GM23338 (cell line): ENCODE data around the gene ABCA6. TPM values are rescaled to one million over a fixed set of nuclear protein-coding genes. Genes with fewer than 3 reads are reported as not detected.

ENCODE experiments used
- ATAC-seq: fragments of 200-7000 bp; cut with Tn5 transposase; 3 replicates; pipeline ENCODE4 v1.9.1; 2020
- DNase-seq: peaks from one replicate; pipeline ENCODE4 v3.0.0-alpha.2; 2015; ENCODE audit warnings: low spot score
- H2AFZ ChIP-seq: fragments of 200-600 bp; sonication (generic); 2 replicates; pipeline ENCODE4 v1.8.0; 2016; ENCODE audit warnings: antibody characterized with exemption, mild to moderate bottlenecking, moderate library complexity
- H3F3A ChIP-seq: fragments of 200-600 bp; sonication (generic); replicated peaks from 2 replicates; pipeline ENCODE4 v1.8.0; 2017; ENCODE audit warnings: antibody characterized with exemption, mixed run types, low read depth
- H3K27ac ChIP-seq: fragments of 200-600 bp; sonication (generic); 2 replicates; pipeline ENCODE4 v1.6.1; 2016; ENCODE audit warnings: low read depth
- H3K27me3 ChIP-seq: fragments of 200-600 bp; sonication (generic); 2 replicates; pipeline ENCODE4 v1.8.0; 2016; ENCODE audit warnings: mild to moderate bottlenecking, mixed run types, moderate library complexity; ENCODE audit not compliant: insufficient read depth
- H3K36me3 ChIP-seq: fragments of 200-600 bp; sonication (generic); 2 replicates; pipeline ENCODE4 v1.8.0; 2016; ENCODE audit warnings: mild to moderate bottlenecking; ENCODE audit not compliant: insufficient read depth
- H3K4me1 ChIP-seq: fragments of 200-600 bp; sonication (generic); 2 replicates; pipeline ENCODE4 v1.8.0; 2016; ENCODE audit warnings: mild to moderate bottlenecking, moderate library complexity; ENCODE audit not compliant: insufficient read depth
- H3K4me2 ChIP-seq: fragments of 200-600 bp; sonication (generic); 2 replicates; pipeline ENCODE4 v1.7.1; 2017; ENCODE audit warnings: mixed run types
- H3K4me3 ChIP-seq: fragments of 200-600 bp; sonication (generic); 2 replicates; pipeline ENCODE4 v1.6.1; 2016; ENCODE audit warnings: mixed run types
- H3K79me2 ChIP-seq: fragments of 200-600 bp; sonication (generic); replicated peaks from 2 replicates; pipeline ENCODE4 v1.8.0; 2017; ENCODE audit warnings: mild to moderate bottlenecking; ENCODE audit not compliant: insufficient read depth
- H3K9me2 ChIP-seq: fragments of 200-600 bp; sonication (generic); 2 replicates; pipeline ENCODE4 v1.8.0; 2017; ENCODE audit not compliant: insufficient read depth
- H4K20me1 ChIP-seq: fragments of 200-600 bp; sonication (generic); replicated peaks from 2 replicates; pipeline ENCODE4 v1.8.0; 2017; ENCODE audit warnings: mild to moderate bottlenecking; ENCODE audit not compliant: insufficient read depth
- H3K27ac Mint-ChIP-seq: 2 replicates; pipeline ENCODE4 v1.8.0; 2020; ENCODE audit warnings: inconsistent platforms, mild to moderate bottlenecking, moderate library complexity, mixed read lengths
- H3K27me3 Mint-ChIP-seq: 3 replicates; pipeline ENCODE4 v1.8.0; 2022; ENCODE audit warnings: low read depth, mild to moderate bottlenecking, moderate library complexity, mixed read lengths, inconsistent platforms; ENCODE audit not compliant: insufficient read depth, poor library complexity
- H3K36me3 Mint-ChIP-seq: 3 replicates; pipeline ENCODE4 v1.8.0; 2021; ENCODE audit warnings: low read depth, mild to moderate bottlenecking, inconsistent platforms, moderate library complexity, mixed read lengths
- H3K4me1 Mint-ChIP-seq: 3 replicates; pipeline ENCODE4 v1.8.0; 2020; ENCODE audit warnings: mild to moderate bottlenecking, inconsistent platforms, mixed read lengths
- H3K4me3 Mint-ChIP-seq: 3 replicates; pipeline ENCODE4 v1.8.0; 2021; ENCODE audit warnings: moderate library complexity, mild to moderate bottlenecking, inconsistent platforms, mixed read lengths
- H3K9me3 Mint-ChIP-seq: 3 replicates; pipeline ENCODE4 v1.8.0; 2020; ENCODE audit warnings: moderate library complexity, mild to moderate bottlenecking, inconsistent platforms, mixed read lengths
- CREB1 ChIP-seq: fragments of 250-450 bp; sonication (Bioruptor Pico); IDR thresholded peaks from 2 replicates; pipeline ENCODE4 v1.5.0; 2020; ENCODE audit warnings: low read depth, mild to moderate bottlenecking, moderate library complexity
- EZH2 ChIP-seq: fragments of 200-600 bp; sonication (generic); IDR thresholded peaks from one replicate; pipeline ENCODE4 v1.8.0; 2017; ENCODE audit warnings: antibody characterized with exemption, mild to moderate bottlenecking, low read depth; ENCODE audit not compliant: unreplicated experiment
- EZH2phosphoT487 ChIP-seq: fragments of 200-600 bp; sonication (generic); IDR thresholded peaks from one replicate; pipeline ENCODE4 v1.8.1; 2018; ENCODE audit warnings: antibody characterized with exemption; ENCODE audit not compliant: unreplicated experiment
- JUNB ChIP-seq: IDR thresholded peaks from one replicate; pipeline ENCODE4 v1.6.1; 2016; ENCODE audit warnings: antibody characterized with exemption; ENCODE audit not compliant: unreplicated experiment
- STAT1 ChIP-seq: IDR thresholded peaks from one replicate; pipeline ENCODE4 v1.6.1; 2016; ENCODE audit warnings: antibody characterized with exemption; ENCODE audit not compliant: unreplicated experiment
- ZNF114 ChIP-seq: fragments of 250-450 bp; sonication (Bioruptor Pico); IDR thresholded peaks from 2 replicates; pipeline ENCODE4 v1.5.0; 2020; ENCODE audit warnings: mild to moderate bottlenecking, moderate library complexity
- ZNF331 ChIP-seq: fragments of 250-450 bp; sonication (Bioruptor Pico); IDR thresholded peaks from 2 replicates; pipeline ENCODE4 v1.5.0; 2020; ENCODE audit warnings: low read depth, mild to moderate bottlenecking, moderate library complexity
- polyA plus RNA-seq: library from polyadenylated mRNA; unstranded; fragments of >200 nt; fragmentation: Nextera tagmentation; extraction: Ambion mirVana; gene quantifications from 2 replicates; pipeline ENCODE4 v1.2.1, GENCODE V29; 2016
- total RNA-seq: library from RNA; depleted of rRNA; stranded (reverse); fragments of >200 nt; shearing (Covaris generic); gene quantifications from 2 replicates; pipeline ENCODE4 v1.2.3, GENCODE V29; 2014
- TF ChIP-seq, protein P1 (sequence below): fragments of 250-450 bp; sonication (Bioruptor Pico); IDR thresholded peaks from 2 replicates; pipeline ENCODE4 v1.5.0; 2020; ENCODE audit warnings: mild to moderate bottlenecking, moderate library complexity
- TF ChIP-seq, protein P2 (sequence below): IDR thresholded peaks from one replicate; pipeline ENCODE4 v1.6.1; 2018; ENCODE audit warnings: antibody characterized with exemption; ENCODE audit not compliant: unreplicated experiment
- TF ChIP-seq, protein P3 (sequence below), 2 experiments: fragments of 200-600 bp in 1 of 2; sonication (generic) in 1 of 2; conservative IDR thresholded peaks; 2 replicates each; pipeline versions ENCODE4 v1.5.1 to v1.6.1; 2016 to 2017; ENCODE audit warnings: antibody characterized with exemption in 2 of 2, low read depth in 2 of 2, mild to moderate bottlenecking in 2 of 2, moderate library complexity in 1 of 2

The ABCA6 gene
- total and polyA plus RNA-seq, 2 experiments from 2014 or later = not detected

DNA sequence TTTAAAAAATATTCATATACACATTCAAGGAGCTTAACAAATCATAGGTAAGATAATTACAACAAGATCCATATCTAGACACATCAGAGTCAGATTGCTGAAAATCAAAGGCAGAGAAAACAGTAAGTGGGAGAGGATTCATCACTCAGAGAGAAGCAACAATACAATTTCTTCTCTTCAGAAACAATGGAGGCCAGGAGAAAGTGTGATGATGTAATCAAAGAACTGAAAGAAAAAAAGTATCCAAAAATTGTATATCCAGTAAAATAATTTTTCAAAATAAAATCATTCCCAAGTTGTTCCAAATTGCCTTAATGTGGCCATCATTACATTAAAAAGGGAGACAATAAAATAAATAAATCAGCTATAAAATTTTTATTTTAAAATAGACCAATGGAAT is 17.7 kb upstream of the ABCA6 start:
- Mint-ChIP-seq H3K36me3 (no peaks in the 10 kb centered on the region), H3K9me3 (no peaks in the 10 kb centered on the region), H3K27me3 (no peaks in the 10 kb centered on the region), H3K4me3 (no peak overlapping the region), H3K4me1 (no peaks in the 10 kb centered on the region), H3K27ac (no peak overlapping the region)
- no peak overlapping the region for H3K4me3 ChIP-seq
- no peaks in the 10 kb centered on the region for H4K20me1 ChIP-seq
- ATAC-seq = no peak
- H3K4me1 ChIP-seq = no peaks in the 10 kb centered on the region
- no peak overlapping the region for H3K27ac ChIP-seq
- no peak overlapping the region for H2AFZ ChIP-seq
- DNase-seq = no peak
- no peaks in the 10 kb centered on the region for H3K79me2 ChIP-seq
- H3K4me2 ChIP-seq = no peak overlapping the region
- H3K9me2 ChIP-seq = no peaks in the 10 kb centered on the region
- H3K27me3 ChIP-seq = no peaks in the 10 kb centered on the region
- TF ChIP-seq CREB1 (CRISPR knock-in tag) (no peak), ZNF114 (no peak)
- H3K36me3 ChIP-seq = no peaks in the 10 kb centered on the region
- no peaks in the 10 kb centered on the region for H3F3A ChIP-seq

DNA sequence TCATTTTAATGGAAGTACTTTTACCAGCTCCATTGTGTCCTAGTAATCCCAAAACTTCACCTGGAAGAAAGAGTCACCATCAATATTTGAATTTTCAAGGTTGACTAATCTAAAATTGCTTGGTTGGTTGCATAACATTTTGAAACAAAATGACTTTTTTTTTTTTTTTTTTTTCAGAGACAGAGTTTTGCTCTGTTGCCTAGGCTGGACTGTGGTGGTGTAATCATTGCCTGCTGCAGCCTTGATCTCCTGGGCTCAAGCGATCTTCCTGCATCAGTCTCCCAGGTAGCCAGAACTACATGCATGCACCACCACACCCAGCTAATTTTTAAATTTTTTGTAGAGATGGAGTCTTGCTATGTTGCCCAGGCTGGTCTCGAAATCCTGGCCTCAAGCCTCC is 12.6 kb upstream of the ABCA6 start:
- no peaks in the 10 kb centered on the region for H3K27me3 Mint-ChIP-seq
- H3K9me2 ChIP-seq = no peaks in the 10 kb centered on the region
- DNase-seq (no peak), ATAC-seq (no peak)
- H3K27ac Mint-ChIP-seq = no peak overlapping the region
- H3K4me1 Mint-ChIP-seq = no peaks in the 10 kb centered on the region
- no peaks in the 10 kb centered on the region for H3K79me2 ChIP-seq
- no peaks in the 10 kb centered on the region for H4K20me1 ChIP-seq
- no peaks in the 10 kb centered on the region for H3K27me3 ChIP-seq
- no peak overlapping the region for H3K27ac ChIP-seq
- H3F3A ChIP-seq = no peaks in the 10 kb centered on the region
- no peak overlapping the region for H3K4me3 Mint-ChIP-seq
- H3K4me2 ChIP-seq = no peak overlapping the region
- H2AFZ ChIP-seq = no peak overlapping the region
- H3K4me1 ChIP-seq = no peaks in the 10 kb centered on the region
- no peaks in the 10 kb centered on the region for H3K9me3 Mint-ChIP-seq
- no peak overlapping the region for H3K4me3 ChIP-seq
- no peaks in the 10 kb centered on the region for H3K36me3 Mint-ChIP-seq
- H3K36me3 ChIP-seq = no peaks in the 10 kb centered on the region
- TF ChIP-seq, protein P1, sequence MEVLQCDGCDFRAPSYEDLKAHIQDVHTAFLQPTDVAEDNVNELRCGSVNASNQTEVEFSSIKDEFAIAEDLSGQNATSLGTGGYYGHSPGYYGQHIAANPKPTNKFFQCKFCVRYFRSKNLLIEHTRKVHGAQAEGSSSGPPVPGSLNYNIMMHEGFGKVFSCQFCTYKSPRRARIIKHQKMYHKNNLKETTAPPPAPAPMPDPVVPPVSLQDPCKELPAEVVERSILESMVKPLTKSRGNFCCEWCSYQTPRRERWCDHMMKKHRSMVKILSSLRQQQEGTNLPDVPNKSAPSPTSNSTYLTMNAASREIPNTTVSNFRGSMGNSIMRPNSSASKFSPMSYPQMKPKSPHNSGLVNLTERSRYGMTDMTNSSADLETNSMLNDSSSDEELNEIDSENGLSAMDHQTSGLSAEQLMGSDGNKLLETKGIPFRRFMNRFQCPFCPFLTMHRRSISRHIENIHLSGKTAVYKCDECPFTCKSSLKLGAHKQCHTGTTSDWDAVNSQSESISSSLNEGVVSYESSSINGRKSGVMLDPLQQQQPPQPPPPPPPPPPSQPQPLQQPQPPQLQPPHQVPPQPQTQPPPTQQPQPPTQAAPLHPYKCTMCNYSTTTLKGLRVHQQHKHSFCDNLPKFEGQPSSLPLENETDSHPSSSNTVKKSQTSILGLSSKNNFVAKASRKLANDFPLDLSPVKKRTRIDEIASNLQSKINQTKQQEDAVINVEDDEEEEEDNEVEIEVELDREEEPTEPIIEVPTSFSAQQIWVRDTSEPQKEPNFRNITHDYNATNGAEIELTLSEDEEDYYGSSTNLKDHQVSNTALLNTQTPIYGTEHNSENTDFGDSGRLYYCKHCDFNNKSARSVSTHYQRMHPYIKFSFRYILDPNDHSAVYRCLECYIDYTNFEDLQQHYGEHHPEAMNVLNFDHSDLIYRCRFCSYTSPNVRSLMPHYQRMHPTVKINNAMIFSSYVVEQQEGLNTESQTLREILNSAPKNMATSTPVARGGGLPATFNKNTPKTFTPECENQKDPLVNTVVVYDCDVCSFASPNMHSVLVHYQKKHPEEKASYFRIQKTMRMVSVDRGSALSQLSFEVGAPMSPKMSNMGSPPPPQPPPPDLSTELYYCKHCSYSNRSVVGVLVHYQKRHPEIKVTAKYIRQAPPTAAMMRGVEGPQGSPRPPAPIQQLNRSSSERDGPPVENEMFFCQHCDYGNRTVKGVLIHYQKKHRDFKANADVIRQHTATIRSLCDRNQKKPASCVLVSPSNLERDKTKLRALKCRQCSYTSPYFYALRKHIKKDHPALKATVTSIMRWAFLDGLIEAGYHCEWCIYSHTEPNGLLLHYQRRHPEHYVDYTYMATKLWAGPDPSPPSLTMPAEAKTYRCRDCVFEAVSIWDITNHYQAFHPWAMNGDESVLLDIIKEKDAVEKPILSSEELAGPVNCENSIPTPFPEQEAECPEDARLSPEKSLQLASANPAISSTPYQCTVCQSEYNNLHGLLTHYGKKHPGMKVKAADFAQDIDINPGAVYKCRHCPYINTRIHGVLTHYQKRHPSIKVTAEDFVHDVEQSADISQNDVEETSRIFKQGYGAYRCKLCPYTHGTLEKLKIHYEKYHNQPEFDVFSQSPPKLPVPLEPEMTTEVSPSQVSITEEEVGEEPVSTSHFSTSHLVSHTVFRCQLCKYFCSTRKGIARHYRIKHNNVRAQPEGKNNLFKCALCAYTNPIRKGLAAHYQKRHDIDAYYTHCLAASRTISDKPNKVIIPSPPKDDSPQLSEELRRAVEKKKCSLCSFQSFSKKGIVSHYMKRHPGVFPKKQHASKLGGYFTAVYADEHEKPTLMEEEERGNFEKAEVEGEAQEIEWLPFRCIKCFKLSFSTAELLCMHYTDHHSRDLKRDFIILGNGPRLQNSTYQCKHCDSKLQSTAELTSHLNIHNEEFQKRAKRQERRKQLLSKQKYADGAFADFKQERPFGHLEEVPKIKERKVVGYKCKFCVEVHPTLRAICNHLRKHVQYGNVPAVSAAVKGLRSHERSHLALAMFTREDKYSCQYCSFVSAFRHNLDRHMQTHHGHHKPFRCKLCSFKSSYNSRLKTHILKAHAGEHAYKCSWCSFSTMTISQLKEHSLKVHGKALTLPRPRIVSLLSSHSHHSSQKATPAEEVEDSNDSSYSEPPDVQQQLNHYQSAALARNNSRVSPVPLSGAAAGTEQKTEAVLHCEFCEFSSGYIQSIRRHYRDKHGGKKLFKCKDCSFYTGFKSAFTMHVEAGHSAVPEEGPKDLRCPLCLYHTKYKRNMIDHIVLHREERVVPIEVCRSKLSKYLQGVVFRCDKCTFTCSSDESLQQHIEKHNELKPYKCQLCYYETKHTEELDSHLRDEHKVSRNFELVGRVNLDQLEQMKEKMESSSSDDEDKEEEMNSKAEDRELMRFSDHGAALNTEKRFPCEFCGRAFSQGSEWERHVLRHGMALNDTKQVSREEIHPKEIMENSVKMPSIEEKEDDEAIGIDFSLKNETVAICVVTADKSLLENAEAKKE = no peak
- TF ChIP-seq ZNF331 (CRISPR knock-in tag) (no peak), CREB1 (CRISPR knock-in tag) (no peak), EZH2phosphoT487 (no peak), EZH2 (no peak), STAT1 (no peak), JUNB (no peak)
- TF ChIP-seq, protein P2, sequence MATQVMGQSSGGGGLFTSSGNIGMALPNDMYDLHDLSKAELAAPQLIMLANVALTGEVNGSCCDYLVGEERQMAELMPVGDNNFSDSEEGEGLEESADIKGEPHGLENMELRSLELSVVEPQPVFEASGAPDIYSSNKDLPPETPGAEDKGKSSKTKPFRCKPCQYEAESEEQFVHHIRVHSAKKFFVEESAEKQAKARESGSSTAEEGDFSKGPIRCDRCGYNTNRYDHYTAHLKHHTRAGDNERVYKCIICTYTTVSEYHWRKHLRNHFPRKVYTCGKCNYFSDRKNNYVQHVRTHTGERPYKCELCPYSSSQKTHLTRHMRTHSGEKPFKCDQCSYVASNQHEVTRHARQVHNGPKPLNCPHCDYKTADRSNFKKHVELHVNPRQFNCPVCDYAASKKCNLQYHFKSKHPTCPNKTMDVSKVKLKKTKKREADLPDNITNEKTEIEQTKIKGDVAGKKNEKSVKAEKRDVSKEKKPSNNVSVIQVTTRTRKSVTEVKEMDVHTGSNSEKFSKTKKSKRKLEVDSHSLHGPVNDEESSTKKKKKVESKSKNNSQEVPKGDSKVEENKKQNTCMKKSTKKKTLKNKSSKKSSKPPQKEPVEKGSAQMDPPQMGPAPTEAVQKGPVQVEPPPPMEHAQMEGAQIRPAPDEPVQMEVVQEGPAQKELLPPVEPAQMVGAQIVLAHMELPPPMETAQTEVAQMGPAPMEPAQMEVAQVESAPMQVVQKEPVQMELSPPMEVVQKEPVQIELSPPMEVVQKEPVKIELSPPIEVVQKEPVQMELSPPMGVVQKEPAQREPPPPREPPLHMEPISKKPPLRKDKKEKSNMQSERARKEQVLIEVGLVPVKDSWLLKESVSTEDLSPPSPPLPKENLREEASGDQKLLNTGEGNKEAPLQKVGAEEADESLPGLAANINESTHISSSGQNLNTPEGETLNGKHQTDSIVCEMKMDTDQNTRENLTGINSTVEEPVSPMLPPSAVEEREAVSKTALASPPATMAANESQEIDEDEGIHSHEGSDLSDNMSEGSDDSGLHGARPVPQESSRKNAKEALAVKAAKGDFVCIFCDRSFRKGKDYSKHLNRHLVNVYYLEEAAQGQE = no peak
- TF ChIP-seq, protein P3, sequence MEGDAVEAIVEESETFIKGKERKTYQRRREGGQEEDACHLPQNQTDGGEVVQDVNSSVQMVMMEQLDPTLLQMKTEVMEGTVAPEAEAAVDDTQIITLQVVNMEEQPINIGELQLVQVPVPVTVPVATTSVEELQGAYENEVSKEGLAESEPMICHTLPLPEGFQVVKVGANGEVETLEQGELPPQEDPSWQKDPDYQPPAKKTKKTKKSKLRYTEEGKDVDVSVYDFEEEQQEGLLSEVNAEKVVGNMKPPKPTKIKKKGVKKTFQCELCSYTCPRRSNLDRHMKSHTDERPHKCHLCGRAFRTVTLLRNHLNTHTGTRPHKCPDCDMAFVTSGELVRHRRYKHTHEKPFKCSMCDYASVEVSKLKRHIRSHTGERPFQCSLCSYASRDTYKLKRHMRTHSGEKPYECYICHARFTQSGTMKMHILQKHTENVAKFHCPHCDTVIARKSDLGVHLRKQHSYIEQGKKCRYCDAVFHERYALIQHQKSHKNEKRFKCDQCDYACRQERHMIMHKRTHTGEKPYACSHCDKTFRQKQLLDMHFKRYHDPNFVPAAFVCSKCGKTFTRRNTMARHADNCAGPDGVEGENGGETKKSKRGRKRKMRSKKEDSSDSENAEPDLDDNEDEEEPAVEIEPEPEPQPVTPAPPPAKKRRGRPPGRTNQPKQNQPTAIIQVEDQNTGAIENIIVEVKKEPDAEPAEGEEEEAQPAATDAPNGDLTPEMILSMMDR (conservative IDR thresholded peaks at IDR 0.05; ENCODE audit: low read depth in 2 of 2) = no peak
